ENCODE results near the gene BCAR3.
"Not testable (repeated sequence)": the region's sequence is repeated elsewhere in the genome, so short reads cannot be mapped to it uniquely, and the experiment has no call there.

Gene BCAR3

GRCh38 chr1:93596329-93597089, 85.1 kb downstream of the BCAR3 start:
- no peak for DNase-seq (ENCODE audit: low spot score)

GRCh38 chr1:93595743-93596142, 85.9 kb downstream of the BCAR3 start:
- DNase-seq (ENCODE audit: low spot score): no peak

GRCh38 chr1:93595266-93595665, 86.4 kb downstream of the BCAR3 start:
- DNase-seq (ENCODE audit: low spot score): no peak

DNA sequence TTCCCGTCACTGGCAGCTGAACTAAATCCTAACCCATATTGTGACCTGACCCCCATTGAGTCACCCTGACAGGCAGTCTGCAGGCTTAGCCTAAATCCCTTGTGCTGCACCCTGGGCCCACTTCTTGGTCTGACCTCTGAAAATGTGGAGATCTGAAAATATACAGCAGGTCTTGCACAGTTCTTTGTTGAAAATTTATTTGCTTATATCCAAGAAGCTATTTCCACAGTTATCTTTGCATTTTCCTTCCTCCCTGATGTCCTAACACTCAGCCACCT, 87.1 kb downstream of the BCAR3 start:
- no peak for DNase-seq (ENCODE audit: low spot score)

- DNase-seq (ENCODE audit: low spot score): no peak
Observed at GRCh38 chr1:93593854-93594602, 87.6 kb downstream of the BCAR3 start.

DNA sequence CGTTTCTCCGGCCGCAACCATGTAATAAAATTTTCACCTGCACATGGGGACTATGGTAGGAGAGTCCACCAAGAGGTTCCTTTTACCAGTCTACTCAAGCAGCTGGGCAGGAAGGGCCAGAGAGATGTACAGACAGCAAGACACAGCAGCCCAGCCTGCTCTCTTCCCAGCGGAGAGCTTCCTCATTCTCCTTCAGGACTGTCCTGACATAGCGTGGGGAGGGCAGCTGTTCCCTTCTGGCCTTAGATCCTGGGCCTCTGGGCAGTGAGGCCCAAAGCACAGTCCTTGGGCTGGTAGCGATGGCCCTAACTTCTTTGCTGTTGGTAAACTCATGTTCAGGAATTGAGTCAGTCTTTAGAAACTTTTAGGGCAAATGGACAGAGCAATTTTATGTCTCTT, 89.1 kb downstream of the BCAR3 start:
- DNase-seq (ENCODE audit: low spot score): no peak

DNA sequence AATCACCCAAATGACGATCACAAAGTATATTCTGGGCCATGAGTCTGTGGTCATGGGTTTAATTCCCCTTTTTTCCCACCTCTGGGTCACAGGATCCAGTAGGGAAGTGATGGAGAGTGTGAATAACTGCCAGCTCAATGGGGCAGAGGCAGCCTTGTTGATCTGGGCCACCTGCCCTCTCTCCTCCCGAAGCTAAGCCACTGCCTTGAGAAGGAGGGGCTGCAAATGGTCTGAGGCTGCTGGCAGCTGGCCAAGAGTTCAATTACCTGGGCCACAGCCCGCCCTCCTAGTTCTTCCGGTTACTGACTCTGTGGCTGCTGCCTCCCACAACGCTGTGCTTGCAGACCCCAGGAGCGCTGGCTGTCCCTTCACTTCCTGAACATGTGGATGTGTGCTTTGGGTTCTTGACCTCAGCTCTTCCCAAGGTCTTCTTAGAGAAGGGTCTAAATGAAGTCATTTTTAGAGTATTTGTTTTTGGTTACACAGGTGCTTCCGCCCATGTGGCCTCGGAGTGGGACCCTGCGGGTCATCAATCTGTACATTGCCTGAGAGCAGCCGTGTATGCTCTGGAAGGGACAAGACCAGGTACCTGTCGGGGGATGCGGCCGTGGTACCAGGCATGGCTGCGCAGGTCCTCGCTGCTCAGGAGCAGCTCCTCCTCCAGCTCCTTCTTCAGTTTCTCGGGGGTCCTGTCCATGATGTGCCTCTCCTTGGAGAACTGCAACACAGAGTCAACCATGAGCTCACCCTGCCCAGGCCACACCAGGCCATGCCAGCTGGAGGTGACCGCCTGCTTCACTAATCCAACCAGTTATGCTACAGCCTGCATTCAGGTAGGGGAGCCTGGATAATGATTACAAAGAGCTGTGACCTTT, 89.7 kb downstream of the BCAR3 start:
- DNase-seq (ENCODE audit: low spot score): no peak

GRCh38 chr1:93591291-93591675, 90.4 kb downstream of the BCAR3 start:
- DNase-seq (ENCODE audit: low spot score): not testable (repeated sequence)

DNA sequence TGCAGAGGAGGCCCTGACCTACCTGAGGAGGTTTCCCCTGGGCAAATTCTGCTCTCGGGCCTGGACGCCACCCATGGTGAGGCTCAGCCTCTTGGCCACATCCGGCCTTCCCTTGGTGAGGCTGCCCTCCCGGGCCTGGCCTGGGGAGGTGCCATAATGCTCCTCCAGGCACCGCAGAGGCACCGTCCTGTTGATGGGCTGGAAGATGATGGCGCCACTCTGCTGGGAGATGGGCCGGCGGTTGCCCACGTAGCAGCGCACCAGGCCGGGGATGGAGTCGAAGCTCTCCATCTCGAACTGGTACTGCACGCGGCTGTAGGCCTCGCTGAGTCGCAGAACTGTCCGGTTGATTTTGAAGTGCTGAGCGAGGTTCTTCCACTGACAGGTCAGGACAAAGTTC, 92.7 kb downstream of the BCAR3 start:
- no peak for DNase-seq (ENCODE audit: low spot score)

DNA sequence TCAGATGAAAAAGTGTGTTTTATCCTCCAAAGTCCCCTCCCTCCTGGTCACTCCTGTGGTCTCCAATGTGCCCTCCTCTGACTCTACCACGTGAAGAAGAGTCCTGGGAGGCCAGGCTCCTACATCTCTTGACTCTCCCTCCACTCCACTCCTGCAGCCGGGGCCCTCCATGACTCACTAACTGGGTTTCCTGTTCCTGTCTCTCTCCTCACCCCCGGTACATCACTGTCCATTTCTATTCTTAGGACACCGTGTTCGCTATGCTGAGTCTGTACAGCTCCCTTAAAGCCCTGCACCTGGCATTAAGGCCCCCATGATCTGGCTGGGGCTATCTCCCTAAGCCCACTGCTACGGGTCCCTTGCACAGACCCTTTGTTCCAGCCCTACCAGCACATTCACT, 93.4 kb downstream of the BCAR3 start:
- no peak for DNase-seq (ENCODE audit: low spot score)

DNA sequence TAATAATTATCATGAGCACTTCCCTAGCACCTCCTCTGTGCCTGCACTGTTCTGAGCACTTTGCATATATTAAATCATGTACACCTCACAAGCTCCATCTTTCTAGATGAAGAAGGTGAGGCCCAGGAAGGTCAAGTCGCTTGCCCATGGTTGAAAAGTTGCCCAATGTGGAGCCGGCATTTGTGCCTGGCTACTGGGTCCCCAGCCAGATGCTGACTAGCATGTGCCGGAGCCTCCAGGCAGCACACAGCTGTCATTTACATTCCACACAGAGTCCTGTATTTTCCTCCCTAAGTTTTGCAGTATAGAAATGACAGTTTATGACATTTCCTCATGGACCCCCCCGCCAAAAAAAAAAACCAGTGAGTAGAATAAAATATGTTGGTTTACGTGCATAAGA, 94.3 kb downstream of the BCAR3 start:
- no peak for DNase-seq (ENCODE audit: low spot score)

- DNase-seq (ENCODE audit: low spot score): peak; percentile 47
Observed at GRCh38 chr1:93585059-93585966, 96.3 kb downstream of the BCAR3 start.

DNA sequence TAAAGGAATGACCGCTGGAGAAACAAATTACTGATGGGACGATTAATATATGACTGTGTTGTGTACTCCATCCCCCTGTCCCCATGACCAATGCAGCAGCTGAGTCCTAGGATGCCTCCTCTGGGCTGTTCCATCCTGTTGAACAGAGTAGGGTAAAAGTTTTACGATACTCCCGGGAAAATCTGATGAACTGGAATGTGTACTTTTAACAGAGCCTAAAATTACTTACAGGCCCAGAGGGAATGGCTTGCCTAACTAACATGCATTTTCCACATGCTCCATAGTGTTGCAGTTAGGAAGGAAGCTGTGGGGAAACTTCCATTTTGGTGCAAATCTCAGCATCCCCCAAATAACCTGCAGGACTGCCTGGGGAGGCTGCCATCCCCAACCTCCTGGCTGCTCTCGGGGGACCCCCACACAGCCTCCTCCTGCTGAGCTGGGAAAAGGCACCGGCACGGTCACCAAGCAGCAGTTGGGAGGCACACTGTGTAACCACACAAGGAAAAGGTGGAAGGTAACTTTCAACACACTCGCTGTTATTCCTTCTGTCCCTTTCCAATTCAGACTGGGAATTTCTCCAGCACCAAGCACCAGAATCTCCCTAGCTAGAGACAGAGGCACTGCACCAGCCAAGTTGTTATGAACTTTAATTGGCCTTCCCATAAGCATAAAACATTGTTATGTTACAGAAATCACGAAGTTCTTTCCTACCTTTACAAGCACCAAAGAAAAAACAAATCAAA, 97.2 kb downstream of the BCAR3 start:
- no peak for DNase-seq (ENCODE audit: low spot score)

DNA sequence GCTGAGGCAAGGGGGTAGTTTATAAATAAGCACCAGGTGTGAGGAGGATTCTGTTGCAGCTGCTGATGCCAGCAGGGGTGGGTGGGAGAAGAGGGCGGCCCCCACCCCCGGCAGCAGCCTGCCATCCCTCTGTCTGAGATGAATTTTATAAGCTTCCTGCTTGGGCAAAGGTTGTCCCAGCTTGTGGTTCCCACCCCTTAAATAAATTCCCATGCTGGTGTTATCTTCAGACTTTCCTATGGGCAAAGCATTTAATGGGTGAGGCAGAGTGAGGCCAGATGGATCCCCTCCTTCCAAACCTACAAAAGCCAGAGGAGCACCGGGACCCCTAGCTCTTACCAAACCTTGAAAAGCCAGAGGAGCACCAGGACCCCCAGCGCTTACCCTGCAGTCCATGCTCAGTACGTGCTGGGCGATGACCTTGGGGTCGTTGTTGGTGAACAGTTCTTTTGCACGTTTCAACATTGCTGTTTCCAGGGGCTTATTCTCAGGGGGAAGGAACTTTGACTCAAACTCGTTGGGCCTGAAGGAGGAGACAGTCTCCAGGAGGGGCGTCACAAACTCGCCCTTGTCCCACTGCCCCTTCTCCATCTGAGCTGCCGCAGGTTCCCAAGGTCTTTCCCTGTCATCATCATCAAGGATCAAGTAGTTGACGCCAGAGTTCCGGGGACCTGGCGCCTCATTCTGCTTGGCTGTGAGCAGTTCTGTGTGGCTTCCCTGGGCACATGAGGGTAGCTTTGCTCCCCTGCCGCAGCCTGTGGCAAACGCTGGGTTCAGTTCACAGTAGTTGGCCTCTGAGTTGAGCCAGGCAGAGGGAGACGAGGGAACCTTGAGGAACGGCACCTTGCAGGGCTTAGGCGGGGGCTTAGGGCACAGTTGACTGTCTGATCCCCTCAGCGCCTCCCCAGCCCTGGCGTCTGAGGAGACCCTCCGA, 99.5 kb downstream of the BCAR3 start:
- DNase-seq (ENCODE audit: low spot score): no peak

DNA sequence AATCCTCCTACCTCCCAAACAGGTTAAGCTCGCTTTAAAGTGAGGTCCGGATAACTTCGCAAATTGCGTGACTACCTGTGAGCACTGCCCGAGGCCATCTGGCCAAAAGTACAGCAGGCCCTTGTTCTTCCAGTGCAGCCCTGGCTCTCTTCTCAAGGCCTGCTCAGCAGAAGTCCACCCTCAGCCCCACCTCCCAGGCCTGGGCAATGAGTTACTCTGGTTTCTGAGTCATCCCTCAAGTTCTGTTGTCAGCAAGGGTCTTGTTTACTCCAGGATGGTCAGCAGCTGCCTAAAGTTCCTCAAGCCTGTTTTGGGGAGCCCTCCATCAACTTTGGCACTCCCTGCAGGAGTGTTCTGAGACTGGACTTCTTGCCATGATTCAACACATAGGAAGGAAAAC, 101.7 kb downstream of the BCAR3 start:
- DNase-seq (ENCODE audit: low spot score): no peak

DNA sequence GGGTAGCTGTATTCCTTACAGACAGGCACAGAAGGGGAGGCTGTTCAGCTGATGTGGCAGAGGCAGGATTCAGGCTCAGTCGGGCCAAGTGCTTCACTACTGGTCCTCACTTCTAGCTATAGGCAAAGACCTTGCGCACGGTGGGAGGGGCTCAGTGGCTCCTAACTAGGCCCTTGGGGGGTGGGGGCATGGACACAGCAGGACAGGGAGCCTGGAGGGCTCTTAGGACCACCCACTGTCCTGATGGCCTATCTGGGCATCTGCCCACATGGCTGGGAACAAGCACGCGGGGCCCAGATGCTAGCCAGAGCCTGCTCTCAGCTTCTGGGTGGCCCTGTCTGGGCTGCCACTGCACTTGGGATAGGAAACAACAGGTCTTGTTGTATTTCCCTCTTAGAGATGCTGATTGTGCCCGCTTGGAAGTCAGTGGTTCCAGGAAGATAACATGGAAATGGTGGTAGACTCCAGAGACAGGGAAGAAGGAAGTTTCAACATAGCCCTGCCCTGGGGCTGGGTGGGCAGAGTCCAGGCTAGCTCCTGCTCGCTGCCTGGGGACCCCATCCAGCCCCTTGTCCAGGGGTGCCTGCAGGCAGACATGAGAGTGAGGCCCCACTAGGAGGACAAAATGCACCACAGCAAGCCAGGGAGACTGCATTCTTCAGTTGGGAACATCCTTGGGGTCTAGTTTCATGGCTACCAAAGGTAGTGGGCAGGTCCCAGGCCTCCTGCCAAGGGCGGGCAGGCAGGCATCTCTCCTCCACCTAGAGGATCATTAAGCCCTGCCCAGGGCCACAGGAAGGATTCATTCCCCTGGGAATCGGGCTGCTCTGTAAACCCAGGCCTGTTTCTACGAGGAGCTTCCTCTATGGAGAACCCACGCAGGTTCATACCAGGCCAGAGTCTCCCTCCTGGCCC, 102.5 kb downstream of the BCAR3 start:
- no peak for DNase-seq (ENCODE audit: low spot score)

- DNase-seq (ENCODE audit: low spot score): no peak
Observed at GRCh38 chr1:93578433-93578830, 103.2 kb downstream of the BCAR3 start.

DNA sequence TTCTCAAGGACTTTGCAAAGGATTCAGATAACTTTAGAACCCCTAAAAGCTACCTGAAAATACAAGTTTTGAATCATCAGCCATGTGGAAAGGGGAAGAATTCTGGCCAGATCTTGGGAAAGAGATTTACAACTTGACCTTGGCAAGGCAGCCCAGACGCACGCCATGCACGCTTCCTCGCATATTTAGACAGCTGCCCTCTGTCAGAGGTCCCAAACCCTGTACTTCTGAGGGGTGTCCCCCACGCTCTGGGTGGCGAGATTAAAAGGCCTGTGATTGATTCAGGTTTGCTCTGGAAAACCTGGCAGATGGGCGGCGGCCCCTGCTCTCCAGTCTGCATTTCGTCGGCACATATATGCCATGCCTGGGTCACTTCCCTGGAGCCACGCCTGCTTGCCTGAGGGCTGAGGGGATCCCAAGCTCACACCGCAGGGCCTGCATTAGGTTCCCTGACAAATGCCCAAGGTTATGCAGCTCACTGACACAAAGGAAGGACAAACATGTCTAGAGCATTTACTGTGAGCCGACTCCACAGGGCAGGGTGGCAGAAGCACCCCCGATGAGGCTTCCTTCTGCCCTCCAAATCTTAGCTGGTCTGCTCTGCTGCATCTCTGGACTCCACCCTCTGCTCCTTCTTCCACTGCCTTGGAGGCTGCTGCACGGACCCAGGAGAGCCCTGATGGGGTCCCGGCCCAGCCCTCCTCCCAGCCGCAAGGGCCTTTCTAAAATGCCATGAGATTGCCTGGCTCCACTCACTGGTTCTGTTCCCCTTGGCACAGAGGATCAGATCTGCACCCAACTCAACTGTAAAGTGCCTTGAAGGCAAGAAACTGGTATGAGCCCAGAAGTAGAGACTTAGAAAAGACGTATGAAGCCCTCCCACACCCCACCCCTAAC, 103.9 kb downstream of the BCAR3 start:
- no peak for DNase-seq (ENCODE audit: low spot score)

Data from globus pallidus (tissue), 1 donor.